HG02798 (cell line): ENCODE measurements around the gene OLIG2.

ENCODE experiments used
- ATAC-seq: cut with Tn5 transposase; IDR thresholded peaks from one replicate; pipeline ENCODE4 v1.9.1; 2021; ENCODE audit warnings: mild to moderate bottlenecking; ENCODE audit not compliant: unreplicated experiment, poor library complexity

Gene OLIG2

DNA sequence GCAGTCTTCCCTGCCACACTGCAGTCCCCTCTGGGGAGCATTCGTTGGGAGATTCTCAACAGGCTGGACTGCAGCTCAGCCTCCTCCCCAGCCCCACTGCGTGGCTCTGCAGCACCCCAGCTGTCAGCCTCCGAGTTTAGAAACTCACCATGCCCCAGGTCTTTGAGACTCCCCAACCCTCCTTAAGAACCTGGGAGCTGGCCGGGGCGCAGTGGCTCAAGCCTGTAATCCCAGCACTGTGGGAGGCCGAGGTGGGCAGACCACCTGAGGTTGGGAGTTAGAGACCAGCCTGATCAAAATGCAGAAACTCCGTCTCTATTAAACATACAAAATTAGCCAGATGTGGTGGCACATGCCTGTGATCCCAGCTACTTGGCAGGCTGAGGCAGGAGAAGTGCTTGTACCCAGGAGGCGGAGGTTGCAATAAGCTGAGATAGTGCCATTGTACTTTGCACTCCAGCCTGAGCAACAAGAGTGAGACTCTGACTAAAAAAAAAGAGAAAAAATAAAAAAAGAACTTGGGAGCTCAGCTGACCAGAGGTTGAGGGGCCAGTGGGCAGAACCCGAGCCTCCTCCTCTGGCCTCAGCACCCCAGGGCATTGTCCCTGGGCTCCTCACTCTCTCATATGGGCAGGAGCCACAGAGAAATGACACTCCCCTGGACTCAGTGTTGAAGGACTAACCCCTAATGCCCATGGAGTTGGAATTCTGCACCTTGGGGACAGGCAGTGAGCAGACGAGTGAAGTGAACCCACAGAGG is 5.6 kb downstream of the OLIG2 start:
- ATAC-seq = no peak

DNA sequence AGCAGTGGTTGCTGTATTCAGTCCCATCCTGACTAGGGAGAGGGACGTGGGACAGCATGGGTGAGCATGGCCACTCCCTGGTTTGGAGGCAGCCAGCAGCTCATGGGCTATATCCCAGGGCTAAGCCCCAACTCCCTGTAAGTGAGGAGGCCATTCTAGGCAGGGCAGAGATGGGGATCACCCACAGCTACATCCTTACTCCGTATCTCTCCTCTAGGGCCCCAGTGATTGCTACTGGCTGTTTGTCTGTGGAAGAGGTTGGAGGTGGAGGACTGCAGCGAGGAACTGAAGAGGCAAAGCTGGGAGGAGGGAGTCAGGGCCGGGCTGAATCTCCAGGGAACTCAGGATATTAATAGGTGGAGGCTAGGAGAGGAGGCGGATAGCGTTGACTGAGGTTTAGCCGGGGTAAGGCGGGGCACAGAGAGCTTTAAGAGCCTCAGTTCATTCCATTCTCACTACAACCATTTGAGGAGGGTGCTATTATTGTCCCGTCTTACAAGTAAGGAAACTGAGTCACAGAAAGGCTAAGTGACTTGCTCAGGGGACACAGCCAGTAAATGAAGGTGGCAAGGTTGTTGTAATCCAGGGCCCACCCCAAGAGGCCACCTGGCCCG is 6.8 kb downstream of the OLIG2 start:
- ATAC-seq = no peak

GRCh38 chr21:33033094-33033951 is 7.6 kb downstream of the OLIG2 start:
- no peak for ATAC-seq

- no peak for ATAC-seq
Observed at GRCh38 chr21:33033961-33034413, 8.3 kb downstream of the OLIG2 start.

DNA sequence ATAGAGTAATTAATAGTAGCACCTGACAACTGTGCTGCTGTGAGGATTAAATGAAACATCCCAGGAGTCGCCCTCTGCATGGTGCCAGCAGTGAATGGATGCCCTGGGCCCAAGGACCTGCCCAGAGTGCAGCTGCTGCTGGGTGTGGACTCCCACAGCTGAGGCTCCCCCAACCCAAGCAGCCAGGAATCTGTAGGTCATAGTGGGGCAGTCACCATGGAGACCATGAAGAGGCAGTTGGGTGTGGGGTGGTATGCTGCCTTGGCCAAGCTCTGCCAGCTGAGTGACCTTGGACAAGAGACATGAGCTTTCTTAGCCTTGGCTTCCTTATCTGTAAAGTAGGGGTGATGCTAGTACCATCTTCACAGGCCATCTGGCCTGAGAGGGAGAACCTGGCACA is 9.4 kb downstream of the OLIG2 start:
- ATAC-seq = no peak

DNA sequence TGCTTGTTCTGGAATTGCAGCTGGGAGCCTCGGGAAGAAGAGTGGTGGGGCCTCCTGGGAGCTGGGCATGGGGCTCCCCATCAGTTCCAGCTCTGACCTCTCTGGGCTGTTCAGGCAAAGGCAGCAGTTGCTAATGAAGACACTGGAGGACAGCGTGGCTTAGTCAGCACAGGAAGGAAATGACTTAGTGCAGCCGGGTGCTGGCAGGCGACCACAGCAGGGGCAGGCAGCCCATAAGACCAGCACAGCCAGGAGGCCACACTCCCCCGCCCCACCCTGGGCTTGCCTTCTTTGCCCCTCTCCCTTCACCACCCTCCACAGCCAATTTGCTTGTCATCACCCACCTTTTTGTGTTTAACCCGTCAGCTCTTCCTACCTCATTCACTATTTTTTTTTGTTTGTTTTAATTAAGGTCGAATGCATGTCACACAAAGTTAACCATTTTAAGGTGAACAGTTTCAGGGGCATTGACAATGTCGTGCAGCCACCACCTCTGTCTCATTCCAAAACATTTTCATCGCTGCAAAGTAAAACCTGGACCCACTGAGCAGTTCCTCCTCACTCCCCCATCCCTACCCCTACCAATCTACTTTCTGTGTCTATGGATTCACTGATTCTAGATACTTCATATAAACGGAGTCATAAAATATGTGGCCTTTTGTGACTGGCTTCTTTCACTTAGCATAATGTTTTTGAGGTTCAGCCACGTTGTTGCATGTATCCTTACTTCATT is 10.9 kb downstream of the OLIG2 start:
- ATAC-seq = no peak

- no peak for ATAC-seq
Observed at GRCh38 chr21:33037501-33037900, 11.8 kb downstream of the OLIG2 start.

DNA sequence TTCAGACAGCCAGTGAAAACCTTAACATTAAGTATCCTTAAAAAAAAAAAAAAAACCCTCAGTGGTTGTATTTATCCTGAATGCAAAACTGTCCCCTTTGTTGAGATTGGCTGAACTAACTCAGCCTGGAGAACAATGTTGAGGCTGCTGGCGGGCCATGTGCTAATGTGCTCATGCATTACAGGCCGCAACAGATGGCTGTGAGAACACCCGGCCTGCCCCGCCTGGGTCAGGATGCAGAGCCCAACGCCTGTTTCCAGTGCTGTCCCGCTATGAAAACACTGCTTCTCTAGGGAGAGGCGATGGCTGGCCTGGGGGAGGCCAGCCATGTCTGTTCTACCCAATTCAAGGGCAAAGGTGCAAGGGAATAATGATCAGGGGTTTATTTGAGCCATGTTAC is 13.8 kb downstream of the OLIG2 start:
- no peak for ATAC-seq

DNA sequence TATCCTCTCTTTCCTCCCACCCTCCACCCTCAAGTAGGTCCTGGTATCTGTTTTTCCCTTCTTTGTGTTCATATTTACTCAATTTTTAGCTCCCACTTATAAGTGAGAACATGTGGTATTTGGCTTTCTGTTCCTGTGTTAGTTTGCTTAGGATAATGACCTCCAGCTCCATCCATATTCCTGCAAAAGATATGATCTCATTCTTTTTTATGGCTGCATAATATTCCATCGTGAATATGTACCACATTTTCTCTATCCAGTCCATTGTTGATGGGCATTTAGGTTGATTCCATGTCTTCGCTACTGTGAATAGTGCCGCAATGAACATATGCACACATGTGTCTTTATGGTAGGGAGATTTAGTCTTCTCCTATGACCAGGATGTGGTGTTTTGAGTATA is 14.5 kb downstream of the OLIG2 start:
- ATAC-seq = no peak

DNA sequence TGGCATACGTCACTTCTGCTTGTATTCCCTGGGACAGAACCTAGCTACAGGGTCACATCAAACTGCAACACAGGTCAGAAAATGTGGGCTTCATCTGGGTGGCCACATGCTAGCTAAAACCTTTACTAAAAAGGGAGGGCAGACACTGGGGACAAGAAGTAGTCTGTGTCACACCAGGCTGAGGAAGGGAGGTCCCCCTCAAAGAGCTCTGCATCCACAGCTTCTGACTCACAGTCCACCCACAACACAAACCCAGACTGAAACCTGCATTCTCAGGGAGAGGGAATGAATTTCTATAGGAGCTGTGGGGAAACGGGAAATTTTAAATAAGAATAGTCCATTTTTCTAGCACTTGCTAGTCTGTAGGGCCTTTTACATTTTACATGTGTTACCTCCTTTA is 16.2 kb downstream of the OLIG2 start:
- no peak for ATAC-seq

- ATAC-seq = no peak
Observed at GRCh38 chr21:33042812-33043211, 17.1 kb downstream of the OLIG2 start.

GRCh38 chr21:33046455-33046854 is 20.7 kb downstream of the OLIG2 start:
- no peak for ATAC-seq

DNA sequence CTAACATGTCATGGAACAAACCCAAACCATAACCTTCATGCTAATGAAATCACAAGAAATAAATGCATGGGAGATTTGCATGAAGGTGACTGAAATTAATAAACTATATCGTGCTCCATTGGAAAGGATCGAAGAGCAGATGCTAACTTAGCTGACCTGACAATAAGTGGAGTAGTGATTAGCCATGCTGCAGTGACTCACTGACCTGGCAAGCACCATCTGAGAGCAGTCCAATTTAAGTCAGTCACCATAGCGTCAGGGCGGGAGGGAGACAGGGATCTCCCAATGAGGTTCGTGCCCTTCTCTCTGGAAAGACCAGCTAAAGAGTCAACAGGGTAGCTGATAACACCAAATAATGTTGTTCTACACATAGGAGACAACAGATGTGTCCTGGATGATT is 21.5 kb downstream of the OLIG2 start:
- no peak for ATAC-seq

GRCh38 chr21:33051925-33052324 is 26.2 kb downstream of the OLIG2 start:
- no peak for ATAC-seq

GRCh38 chr21:33053951-33054350 is 28.2 kb downstream of the OLIG2 start:
- ATAC-seq = no peak

DNA sequence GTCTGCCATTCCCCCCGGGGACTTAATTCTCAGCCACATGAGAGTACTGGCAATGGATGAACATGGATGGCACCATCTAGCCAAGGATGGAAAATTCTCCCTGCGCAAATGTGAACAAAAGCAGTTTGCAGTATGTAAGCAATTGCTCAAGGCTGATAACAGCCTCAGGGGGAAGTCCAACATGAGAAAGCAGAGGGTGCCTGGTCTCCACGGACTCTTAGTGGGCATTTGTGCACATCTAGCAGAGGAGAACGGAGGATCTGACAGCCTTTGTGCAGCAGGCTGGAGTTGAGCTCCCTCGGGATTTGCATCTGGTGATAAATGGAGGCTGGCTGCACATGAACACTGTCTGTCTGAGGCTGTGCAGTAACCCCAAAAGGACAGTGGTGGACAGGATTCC is 30.3 kb downstream of the OLIG2 start:
- no peak for ATAC-seq

DNA sequence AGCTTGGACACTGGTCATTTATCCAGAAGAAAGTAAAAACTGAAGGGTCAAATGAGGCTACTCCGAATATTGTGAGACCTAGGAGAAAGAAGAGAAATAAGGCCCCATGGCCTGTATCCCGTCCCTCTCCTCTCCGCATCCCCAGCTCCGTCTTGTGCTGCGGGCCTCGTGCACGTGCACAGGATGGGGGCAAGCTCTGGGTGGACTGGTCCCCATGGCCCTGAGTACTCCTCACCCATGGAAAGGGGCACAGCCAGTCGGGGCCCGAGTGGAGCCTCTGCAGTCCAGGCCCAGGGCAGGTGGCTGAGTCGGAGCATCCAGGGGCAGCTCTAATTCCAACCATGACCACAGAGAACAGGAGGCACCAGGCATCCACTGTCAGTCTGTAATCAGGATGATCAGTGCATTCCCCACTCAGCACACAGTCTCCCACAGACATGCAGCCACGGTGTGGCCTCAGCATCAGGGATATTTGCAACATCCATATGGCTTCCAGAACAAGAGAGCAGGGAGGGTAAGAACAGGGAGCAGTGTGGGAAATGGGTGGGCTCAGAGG is 31.7 kb downstream of the OLIG2 start:
- ATAC-seq = no peak

GRCh38 chr21:33058527-33058926 is 32.8 kb downstream of the OLIG2 start:
- no peak for ATAC-seq

GRCh38 chr21:33058957-33059356 is 33.2 kb downstream of the OLIG2 start:
- no peak for ATAC-seq

DNA sequence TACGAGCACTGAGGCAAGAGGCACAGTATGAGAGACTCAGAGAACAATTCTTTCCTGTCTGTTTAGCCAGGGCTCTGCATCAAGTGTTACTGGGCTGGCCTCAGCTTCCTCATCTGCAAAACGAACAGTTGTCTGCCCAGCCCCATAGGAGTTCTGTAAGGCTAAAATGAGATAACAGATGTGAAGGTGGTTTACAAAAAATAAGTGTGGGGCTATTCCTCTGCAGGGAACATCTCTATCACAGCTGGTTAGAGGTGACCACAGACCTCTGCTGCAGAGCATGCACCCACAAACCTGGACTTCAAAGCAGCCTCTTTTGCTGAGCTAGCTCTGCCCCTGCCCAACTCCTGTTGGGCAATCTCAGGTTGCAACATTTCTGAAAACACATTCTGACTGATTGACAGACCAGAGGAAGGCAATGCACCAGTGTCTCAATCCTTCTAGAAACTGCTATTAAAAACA is 33.7 kb downstream of the OLIG2 start:
- ATAC-seq = no peak
